Bronchial epithelial cell (primary cell): Measurements from ENCODE around the gene DNAJC8. TPM values are rescaled to one million over a fixed set of nuclear protein-coding genes. Genes with fewer than 3 reads are reported as not detected.

Experiments used
- DNase-seq: peaks from one replicate; pipeline ENCODE4 v3.0.0-alpha.2; 2010; ENCODE audit warnings: low read depth
- FAIRE-seq: peaks from 2 replicates; lab custom pipeline; 2011; peaks lifted over from hg19 to GRCh38; lab: Jason Lieb, UNC
- H3K27me3 ChIP-seq: 2 replicates; pipeline ENCODE4 v1.5.1; 2011; ENCODE audit warnings: low read length; ENCODE audit not compliant: control insufficient read depth, insufficient read depth
- H3K36me3 ChIP-seq: 2 replicates; pipeline ENCODE4 v1.5.1; 2011; ENCODE audit warnings: low read length; ENCODE audit not compliant: control insufficient read depth, insufficient read depth
- H3K4me3 ChIP-seq: 2 replicates; pipeline ENCODE4 v1.5.1; 2011; ENCODE audit warnings: mild to moderate bottlenecking, low read depth, low read length, control low read depth
- total RNA-seq: library from RNA; depleted of rRNA; stranded (reverse); fragments of >200 nt; gene quantifications from 2 replicates; pipeline ENCODE4 v1.2.1, GENCODE V29; 2014
- TF ChIP-seq, protein P1 (sequence below): IDR thresholded peaks from 2 replicates; pipeline ENCODE4 v1.5.1; 2011; ENCODE audit warnings: mild to moderate bottlenecking, moderate library complexity, low read length, control low read depth, inconsistent platforms; ENCODE audit not compliant: insufficient read depth, severe bottlenecking

DNAJC8 gene, protein sequence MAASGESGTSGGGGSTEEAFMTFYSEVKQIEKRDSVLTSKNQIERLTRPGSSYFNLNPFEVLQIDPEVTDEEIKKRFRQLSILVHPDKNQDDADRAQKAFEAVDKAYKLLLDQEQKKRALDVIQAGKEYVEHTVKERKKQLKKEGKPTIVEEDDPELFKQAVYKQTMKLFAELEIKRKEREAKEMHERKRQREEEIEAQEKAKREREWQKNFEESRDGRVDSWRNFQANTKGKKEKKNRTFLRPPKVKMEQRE
- 44.2 and 51.7 TPM in 2 replicates for total RNA-seq

DNA sequence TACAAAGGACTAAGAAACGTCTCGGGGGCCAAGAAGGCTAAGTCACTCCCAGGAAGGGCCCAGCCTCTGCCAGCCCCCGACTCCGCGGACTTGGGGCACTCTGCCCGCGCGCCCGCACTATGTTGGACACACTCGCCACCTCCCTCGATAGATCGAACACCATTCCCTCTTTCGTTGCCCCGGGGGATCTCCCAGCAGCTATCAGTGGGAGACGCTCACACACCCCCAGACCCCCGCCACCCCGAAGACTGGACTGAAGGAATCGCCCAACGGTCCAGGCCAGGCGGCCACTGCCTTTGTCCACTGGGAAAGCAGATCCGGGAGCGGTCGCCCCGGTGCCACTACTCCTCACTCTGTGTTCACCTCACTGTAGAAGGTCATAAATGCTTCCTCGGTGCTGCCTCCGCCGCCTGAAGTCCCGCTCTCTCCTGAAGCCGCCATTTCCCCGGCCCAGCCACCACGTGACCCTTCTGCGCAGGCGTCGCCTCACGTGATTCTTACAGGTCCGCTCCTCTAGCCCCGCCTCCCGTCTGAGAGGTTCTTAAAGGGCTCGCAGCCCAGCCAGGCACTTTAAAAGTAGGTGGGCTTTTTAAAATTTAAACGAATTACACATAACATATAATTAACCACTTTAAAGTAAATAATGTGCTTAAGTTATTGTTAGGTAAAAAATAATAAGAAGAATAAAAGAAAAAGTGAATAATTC is at the start of gene DNAJC8:
TSS of gene DNAJC8 (minus strand) at position 472 of the 706 bp plus-strand sequence. CDS start at position 441, 31 bp downstream.
- Histone ChIP-seq H3K36me3 (peaks cover 4% of the 10 kb centered on the region), H3K4me3 (peak within 1 kb of the TSS; percentile 99), H3K27me3 (no peaks in the 10 kb centered on the region)
- no peak for FAIRE-seq
- TF ChIP-seq, protein P1, sequence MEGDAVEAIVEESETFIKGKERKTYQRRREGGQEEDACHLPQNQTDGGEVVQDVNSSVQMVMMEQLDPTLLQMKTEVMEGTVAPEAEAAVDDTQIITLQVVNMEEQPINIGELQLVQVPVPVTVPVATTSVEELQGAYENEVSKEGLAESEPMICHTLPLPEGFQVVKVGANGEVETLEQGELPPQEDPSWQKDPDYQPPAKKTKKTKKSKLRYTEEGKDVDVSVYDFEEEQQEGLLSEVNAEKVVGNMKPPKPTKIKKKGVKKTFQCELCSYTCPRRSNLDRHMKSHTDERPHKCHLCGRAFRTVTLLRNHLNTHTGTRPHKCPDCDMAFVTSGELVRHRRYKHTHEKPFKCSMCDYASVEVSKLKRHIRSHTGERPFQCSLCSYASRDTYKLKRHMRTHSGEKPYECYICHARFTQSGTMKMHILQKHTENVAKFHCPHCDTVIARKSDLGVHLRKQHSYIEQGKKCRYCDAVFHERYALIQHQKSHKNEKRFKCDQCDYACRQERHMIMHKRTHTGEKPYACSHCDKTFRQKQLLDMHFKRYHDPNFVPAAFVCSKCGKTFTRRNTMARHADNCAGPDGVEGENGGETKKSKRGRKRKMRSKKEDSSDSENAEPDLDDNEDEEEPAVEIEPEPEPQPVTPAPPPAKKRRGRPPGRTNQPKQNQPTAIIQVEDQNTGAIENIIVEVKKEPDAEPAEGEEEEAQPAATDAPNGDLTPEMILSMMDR: no peak
- DNase-seq: peak; percentile 86

DNA sequence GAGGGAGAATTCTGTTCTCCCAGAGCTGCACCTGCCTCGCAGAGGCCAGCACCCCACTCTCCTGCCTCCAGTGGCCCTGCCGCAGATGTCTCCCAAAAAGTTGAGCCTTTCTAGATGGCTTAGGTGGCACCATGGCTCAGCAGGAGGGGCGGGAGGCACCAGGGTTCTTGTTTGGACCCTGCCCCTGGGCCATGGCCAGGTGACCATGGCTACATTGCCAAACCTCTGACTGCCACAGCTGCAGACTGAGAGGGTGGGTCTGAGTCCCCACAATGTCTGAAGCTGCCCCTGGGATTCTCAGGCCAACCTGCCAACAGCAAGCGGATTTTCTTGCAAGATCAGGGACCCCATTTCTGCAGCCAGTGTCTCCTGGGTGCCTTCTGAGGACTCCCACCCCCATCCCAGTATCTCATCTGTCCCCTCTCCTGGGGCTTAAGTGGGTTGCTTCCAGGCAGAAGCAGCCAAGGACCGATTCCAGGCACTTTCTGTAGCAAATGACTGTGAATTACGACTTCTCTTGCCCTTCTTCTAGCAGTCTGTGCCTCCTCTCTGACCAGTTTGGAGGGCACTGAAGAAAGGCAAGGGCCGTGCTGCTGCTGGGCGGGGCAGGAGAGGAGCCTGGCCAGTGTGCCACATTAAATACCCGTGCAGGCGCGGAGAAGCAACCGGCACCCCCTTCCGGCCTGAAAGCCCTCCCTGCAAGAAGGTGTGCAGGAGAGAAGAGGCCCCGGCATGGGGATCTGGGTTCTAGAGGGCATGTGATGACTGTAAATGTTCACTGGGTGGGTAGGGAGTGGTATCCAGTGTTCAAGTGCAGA is 49.0 kb upstream of the DNAJC8 start:
- no peaks in the 10 kb centered on the region for H3K27me3 ChIP-seq
- FAIRE-seq: peak; percentile 73
- TF ChIP-seq, protein P1: no peak
- no peak for DNase-seq
- H3K4me3 ChIP-seq: no peak overlapping the region
- peaks cover 36% of the 10 kb centered on the region for H3K36me3 ChIP-seq

DNA sequence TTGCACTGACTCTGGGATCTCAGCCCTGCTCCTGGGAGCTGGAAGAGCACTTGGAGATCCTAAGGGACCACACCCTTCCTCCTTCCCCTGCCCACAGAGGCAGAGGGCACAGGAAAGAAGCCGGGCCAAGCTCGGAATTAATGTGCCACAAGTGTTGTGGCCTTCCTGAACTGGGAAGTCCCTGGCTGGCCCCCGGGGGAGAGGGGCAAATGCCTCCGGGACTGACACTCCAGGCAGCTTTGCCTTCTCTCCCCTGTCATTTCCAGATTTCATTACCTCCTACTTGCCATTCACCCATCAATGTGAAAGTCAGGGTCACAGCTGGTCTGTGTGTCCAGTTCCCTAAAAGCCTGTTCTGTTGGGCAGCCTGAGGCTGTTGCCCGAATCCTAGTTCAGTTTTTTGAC is 48.1 kb upstream of the DNAJC8 start:
- Histone ChIP-seq H3K36me3 (peaks cover 37% of the 10 kb centered on the region), H3K4me3 (no peak overlapping the region), H3K27me3 (no peaks in the 10 kb centered on the region)
- FAIRE-seq: no peak
- DNase-seq: no peak
- TF ChIP-seq, protein P1: no peak

DNA sequence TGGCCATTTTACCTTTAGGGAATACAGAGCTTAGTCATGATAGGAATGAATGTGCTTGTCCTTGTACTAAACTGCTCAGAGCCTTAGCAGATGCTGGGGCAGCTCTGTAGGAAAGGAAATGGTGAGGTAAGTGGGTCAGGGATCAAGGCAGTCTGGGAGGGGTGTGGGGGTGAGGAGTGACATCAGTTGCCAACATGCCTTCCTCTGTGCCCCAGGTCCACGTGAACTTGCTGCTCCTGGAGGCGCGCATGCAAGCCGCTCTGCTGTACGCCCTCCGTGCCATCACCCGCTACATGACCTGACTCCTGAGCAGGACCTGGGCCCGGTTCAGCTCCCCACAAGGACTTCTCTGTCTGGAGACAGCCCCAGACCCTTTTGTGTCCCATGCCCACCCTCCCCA is 47.7 kb upstream of the DNAJC8 start:
- Histone ChIP-seq H3K4me3 (no peak overlapping the region), H3K36me3 (peaks cover 39% of the 10 kb centered on the region), H3K27me3 (no peaks in the 10 kb centered on the region)
- no peak for FAIRE-seq
- TF ChIP-seq, protein P1: no peak
- DNase-seq: no peak

DNA sequence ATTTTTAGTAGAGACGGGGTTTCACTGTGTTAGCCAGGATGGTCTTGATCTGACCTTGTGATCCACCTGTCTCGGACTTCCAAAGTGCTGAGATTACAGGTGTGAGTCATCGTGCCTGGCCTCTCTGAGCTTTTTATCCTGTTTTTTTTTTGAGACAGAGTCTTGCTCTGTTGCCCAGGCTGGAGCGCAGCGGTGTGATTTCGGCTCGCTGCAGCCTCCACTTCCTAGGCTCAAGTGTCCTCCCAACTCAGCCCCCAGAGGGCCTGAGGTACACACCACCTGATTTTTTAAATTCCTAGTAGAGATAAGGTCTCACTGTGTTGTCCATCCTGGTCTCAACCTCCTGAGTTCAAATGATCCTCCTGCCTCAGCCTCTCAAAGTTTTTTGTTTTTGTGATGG is 46.9 kb upstream of the DNAJC8 start:
- TF ChIP-seq, protein P1: no peak
- Histone ChIP-seq H3K36me3 (peaks cover 40% of the 10 kb centered on the region), H3K27me3 (no peaks in the 10 kb centered on the region), H3K4me3 (no peak overlapping the region)
- FAIRE-seq (no peak), DNase-seq (no peak)
